NCI-H446 (cell line): ENCODE results near the gene PSG11.
"Not testable (repeated sequence)": the region's sequence is repeated elsewhere in the genome, so short reads cannot be mapped to it uniquely, and the experiment has no call there.

ENCODE experiments used
- DNase-seq, 2 experiments: peaks; one replicate each; lab custom pipeline; 2025; lab: John Stamatoyannopoulos, UW

Gene PSG11

DNA sequence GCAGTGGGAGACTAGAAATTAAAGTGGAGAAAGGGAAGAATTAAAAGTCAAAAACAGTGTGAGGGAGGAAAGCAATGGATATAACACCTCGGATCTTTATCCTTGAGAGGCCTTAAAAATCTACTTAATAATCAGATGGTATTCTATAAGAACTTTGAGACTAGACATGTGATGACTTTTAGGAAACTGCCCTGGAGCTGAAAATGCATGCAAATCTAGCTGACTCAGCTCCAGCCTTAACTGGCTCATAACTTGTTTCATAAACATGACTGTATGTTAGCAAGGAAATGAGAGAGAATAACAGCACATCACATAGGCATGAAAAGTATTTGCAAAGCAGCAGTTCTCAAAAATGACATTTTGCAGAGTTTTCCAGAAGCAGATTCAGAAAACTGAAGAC is 38.1 kb downstream of the PSG11 start:
- not testable (repeated sequence) for DNase-seq

DNA sequence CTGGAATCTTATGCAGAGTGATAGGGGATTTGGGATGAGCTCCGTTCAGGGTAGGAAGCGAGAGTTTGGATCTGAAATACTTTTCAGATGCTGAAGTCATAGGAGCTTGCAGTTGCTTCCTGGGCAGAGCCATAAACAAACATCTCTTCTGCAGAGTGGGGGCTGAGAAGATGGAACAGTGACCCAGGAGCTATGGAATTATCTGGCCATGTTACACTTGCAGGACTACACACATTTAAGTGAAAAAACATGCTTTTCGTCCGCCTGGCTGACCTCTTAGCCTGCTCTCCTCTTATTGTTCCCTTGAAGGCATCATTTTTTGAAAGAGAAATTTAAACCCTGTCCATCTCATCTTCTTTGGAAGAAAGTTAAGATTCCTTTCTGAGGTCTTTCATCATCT is 40.7 kb downstream of the PSG11 start:
- no peak for DNase-seq

DNA sequence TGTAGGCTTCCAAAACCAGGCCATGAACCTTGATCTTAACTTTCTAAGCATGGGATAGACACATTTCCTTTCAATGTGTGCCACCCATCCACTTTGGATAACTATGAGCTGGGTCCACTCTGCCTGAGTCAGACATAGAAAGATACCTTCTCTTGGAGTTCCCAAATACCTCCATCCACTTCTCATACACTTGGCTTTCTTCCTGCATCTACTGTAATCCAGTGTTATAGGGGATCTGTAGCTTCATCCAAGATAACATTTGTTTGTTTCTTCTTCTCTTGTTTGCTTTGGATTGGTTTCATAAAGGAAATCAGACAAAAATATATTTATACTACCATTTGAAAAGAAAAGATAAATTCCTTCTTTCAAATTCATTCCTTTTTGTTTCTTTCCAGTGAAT is 44.2 kb downstream of the PSG11 start:
- DNase-seq: not testable (repeated sequence)

DNA sequence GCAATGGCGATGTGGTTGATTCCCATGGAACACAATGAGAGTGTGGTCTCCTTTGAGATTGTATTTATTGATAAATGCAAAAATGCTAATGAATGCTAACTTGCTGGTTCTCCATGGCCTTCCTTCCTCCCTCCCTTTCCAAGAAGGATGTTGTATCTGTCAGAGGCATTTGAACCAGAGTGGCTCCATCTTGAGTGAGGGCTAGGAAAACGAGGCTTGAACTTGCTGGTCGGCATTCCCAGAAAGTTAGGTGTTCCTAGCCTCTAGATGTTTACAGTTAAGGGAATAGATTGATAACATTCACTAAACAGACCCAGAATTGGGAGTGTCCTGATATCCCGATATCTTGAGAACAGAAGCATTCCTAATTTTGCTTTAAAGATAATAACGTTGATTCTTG is 54.8 kb downstream of the PSG11 start:
- not testable (repeated sequence) for DNase-seq

DNA sequence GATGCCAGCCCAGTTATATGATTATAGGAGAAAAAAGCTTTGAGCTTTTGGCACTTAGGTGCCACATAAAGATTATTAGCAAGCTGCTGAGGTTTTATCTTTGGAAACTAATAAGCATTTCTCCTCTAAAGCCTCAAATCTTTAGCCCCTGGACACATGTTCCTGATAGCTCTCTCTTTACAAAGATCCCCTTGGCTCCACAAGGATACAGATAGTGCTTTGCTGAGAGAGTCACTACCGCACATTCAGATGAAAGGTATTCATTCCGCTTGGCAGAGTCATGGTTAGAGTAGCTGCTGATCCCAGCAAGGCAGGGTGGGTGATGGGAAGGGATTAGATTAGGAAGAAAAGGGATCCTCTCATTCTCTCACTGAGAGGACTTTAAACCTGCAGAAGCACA is 61.1 kb downstream of the PSG11 start:
- no peak for DNase-seq

DNA sequence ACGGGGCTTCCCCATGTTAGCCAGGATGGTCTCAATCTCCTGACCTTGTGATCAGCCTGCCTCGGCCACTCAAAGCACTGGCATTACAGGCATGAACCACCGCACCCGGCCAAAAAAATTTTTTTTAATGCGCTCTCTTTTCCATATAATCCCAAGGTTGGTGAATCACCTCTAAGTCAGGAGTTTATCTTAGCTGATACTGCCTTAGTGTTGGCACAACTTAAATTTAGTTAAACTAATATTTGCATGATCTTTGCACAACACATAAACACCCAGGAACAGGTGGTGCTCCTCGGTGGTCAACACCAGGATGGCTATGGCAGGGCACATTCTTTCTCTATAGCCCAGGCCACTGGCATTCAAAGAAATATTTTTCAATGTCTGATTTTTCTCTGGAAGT is 65.2 kb downstream of the PSG11 start:
- no peak for DNase-seq
